ENCODE measurements around the gene ARFGEF2. TPM values are rescaled to one million over a fixed set of nuclear protein-coding genes. Genes with fewer than 3 reads are reported as not detected.

The ARFGEF2 gene
- total and polyA plus RNA-seq, 7 donors, result 11.4 to 28.2 (median 23.8) TPM

DNA sequence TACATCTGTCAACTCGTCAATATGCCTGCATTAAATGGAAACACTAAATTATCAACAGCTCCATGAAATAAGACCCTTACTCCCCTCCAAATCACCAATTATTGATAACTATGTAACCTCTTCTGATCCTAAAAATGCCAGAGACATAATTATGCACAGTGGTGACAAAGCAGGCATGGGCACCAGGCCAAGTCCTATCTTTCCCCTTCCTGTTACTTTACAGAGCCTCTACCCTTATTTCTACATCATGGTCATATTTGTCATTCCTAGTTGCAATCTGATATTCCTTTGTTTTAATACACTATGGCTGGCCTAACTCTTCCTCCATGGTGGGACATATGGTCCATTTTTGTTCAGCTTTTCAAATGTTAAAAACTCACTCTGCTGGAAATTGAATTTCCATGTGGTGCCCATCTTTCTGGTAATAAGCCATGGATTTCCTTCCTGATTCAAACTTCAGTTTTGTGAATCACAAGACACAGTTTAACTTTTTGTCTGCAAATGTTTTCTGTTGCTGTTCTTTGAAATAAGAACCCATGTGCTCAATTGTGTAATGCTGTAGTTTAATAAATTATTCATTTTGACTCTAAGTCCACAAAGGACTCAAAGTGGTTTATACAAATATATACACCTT lies 41.8 kb upstream of the ARFGEF2 start:
- WGBS, 2 donors, result 84 to 86% methylated on average over 1 of the region's 1 CpG
- H3K4me3 ChIP-seq, result no peak overlapping the region
- H3K9me3 ChIP-seq, result no peaks in the 10 kb centered on the region
- no peaks in the 10 kb centered on the region for H3K27me3 ChIP-seq
- intact Hi-C loops (cut with DNase I), result no loop called here
- no peak overlapping the region for H3K27ac ChIP-seq
- H3K36me3 ChIP-seq, result no peaks in the 10 kb centered on the region
- no peak for DNase-seq
- H3K4me1 ChIP-seq, result no peaks in the 10 kb centered on the region
- TF ChIP-seq POLR2A (IDR thresholded peaks at IDR 0.05) (no peak), EP300 (IDR thresholded peaks at IDR 0.05) (no peak), POLR2AphosphoS5 (IDR thresholded peaks at IDR 0.05) (no peak)
- TF ChIP-seq, protein P1, sequence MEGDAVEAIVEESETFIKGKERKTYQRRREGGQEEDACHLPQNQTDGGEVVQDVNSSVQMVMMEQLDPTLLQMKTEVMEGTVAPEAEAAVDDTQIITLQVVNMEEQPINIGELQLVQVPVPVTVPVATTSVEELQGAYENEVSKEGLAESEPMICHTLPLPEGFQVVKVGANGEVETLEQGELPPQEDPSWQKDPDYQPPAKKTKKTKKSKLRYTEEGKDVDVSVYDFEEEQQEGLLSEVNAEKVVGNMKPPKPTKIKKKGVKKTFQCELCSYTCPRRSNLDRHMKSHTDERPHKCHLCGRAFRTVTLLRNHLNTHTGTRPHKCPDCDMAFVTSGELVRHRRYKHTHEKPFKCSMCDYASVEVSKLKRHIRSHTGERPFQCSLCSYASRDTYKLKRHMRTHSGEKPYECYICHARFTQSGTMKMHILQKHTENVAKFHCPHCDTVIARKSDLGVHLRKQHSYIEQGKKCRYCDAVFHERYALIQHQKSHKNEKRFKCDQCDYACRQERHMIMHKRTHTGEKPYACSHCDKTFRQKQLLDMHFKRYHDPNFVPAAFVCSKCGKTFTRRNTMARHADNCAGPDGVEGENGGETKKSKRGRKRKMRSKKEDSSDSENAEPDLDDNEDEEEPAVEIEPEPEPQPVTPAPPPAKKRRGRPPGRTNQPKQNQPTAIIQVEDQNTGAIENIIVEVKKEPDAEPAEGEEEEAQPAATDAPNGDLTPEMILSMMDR (IDR thresholded peaks at IDR 0.05), result no peak

DNA sequence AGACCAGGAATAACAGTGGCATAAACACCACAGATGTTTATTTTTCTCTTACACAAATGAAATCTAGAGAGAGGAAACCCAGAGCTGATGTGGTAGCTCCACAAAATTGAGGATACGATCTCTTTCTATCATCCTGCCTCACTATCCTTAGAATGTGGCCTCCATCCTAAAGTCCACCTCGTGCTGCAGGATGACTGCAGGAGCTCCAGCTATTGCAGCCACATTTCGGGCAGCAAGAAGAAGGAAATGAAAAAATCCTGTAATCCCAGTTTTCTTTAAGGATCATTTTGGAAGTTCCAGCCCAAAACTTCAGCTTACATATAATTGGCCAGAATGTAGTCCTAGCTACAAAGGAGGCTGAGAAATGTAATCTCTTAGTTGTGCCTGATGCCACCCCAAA lies 41.2 kb upstream of the ARFGEF2 start:
- TF ChIP-seq POLR2A (IDR thresholded peaks at IDR 0.05), result no peak
- TF ChIP-seq EP300 (IDR thresholded peaks at IDR 0.05), result no peak
- H3K36me3 ChIP-seq, result no peaks in the 10 kb centered on the region
- DNase-seq, result no peak
- no peak overlapping the region for H3K4me3 ChIP-seq
- H3K9me3 ChIP-seq, result no peaks in the 10 kb centered on the region
- no peak overlapping the region for H3K27ac ChIP-seq
- H3K27me3 ChIP-seq, result no peaks in the 10 kb centered on the region
- H3K4me1 ChIP-seq, result no peaks in the 10 kb centered on the region
- intact Hi-C loops (cut with DNase I), result no loop called here
- 90 to 95% methylated on average over 3 of the region's 3 CpGs for WGBS, 2 donors

DNA sequence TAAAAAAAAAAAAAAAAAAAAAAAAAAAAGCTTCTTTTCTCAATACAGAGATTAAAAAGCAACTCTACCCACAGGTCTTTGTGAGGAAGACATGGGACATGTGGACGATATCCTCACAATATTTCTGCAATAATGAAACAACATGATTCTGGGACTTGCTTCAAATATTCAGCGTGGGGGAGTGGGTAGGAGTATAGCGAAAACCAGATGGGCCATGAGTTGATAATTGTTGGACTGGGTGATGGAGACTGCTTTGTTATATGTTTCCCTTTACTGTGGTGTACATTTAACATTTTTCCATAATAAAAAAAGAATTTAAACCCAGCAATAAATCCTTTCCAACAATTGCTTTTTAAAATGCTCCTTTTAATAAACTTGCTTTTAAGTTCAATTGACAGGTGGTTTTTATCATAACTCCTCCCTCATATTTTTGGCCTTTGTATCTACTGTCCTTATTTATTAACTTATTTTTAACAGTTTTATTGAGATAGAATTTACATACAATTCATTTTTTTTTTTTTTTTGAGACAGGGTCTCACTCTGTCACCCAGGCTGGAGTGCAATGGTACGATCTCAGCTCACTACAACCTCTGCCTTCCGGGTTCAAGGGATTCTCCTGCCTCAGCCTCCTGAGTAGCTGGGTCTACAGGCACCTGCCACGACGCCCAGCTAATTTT lies 40.4 kb upstream of the ARFGEF2 start:
- Histone ChIP-seq H3K36me3 (no peaks in the 10 kb centered on the region), H3K9me3 (no peaks in the 10 kb centered on the region), H3K4me3 (no peak overlapping the region), H3K27ac (no peak overlapping the region), H3K27me3 (no peaks in the 10 kb centered on the region), H3K4me1 (no peaks in the 10 kb centered on the region)
- TF ChIP-seq POLR2A (IDR thresholded peaks at IDR 0.05), result no peak
- intact Hi-C loops (cut with DNase I), result no loop called here
- no peak for DNase-seq
- 88 to 90% methylated on average over 7 of the region's 7 CpGs for WGBS, 2 donors

DNA sequence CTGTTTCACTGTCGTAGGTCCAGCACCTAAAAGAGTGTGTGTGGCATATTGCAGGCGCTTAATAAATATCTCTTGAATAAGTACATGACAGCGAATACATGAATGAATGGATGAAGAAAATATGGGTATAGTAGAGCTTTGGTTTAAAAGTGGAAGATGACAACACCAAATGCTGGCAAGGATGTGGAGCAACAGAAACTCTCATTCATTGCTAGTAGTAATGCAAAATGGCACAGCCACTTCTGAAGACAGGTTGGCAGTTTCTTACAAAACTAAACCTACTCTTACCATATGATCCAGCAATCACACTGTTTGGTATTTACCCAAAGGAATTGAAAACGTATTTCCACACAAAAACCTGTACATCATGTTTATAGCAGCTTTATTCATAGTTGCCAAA lies 36.3 kb upstream of the ARFGEF2 start:
- Histone ChIP-seq H3K27me3 (no peaks in the 10 kb centered on the region), H3K27ac (no peak overlapping the region), H3K36me3 (no peaks in the 10 kb centered on the region), H3K4me3 (no peak overlapping the region), H3K4me1 (no peaks in the 10 kb centered on the region), H3K9me3 (no peaks in the 10 kb centered on the region)
- no peak for DNase-seq
- 75 to 86% methylated on average over 4 of the region's 4 CpGs for WGBS, 2 donors
- intact Hi-C loops (cut with DNase I), result no loop called here
- TF ChIP-seq POLR2AphosphoS5 (IDR thresholded peaks at IDR 0.05), result no peak
- TF ChIP-seq, protein P1 (IDR thresholded peaks at IDR 0.05), result no peak
- no peak for TF ChIP-seq POLR2A (IDR thresholded peaks at IDR 0.05)
- TF ChIP-seq EP300 (IDR thresholded peaks at IDR 0.05), result no peak

DNA sequence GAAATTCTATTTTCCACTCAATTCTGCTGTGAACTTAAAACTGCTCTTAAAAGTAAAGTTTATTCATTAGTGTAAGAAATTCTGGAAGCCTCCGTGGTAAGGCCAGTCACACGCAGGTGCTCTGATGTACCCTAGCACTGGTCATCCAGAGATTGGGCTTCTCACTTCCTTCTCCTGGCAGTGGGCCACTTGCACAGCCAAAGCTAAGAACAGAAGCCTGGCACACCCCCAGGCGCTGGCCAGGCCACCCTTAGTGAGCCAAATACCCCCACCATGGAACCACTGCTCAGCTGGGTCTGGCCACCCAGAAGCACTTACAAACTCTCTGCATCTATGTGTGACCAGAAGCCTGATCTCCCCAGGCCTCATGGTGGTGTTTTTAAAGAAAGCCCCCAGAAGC lies 35.3 kb upstream of the ARFGEF2 start:
- Histone ChIP-seq H3K9me3 (no peaks in the 10 kb centered on the region), H3K27ac (no peak overlapping the region), H3K4me1 (no peaks in the 10 kb centered on the region), H3K36me3 (no peaks in the 10 kb centered on the region), H3K4me3 (no peak overlapping the region), H3K27me3 (no peaks in the 10 kb centered on the region)
- no peak for DNase-seq
- intact Hi-C loops (cut with DNase I), result no loop called here
- WGBS, 2 donors, result 77 to 83% methylated on average over 3 of the region's 3 CpGs
- TF ChIP-seq, protein P1 (IDR thresholded peaks at IDR 0.05), result no peak
- no peak for TF ChIP-seq POLR2AphosphoS5 (IDR thresholded peaks at IDR 0.05)
- no peak for TF ChIP-seq EP300 (IDR thresholded peaks at IDR 0.05)
- TF ChIP-seq POLR2A (IDR thresholded peaks at IDR 0.05), result no peak
